Measurements from ENCODE around the gene TNNI2. TPM values are rescaled to one million over a fixed set of nuclear protein-coding genes. Genes with fewer than 3 reads are reported as not detected.

TNNI2 gene
- total RNA-seq, 2 experiments from 2014 or later: 0.50 TPM; not detected in 1

GRCh38 chr11:1822648-1823375, 16.0 kb upstream of the TNNI2 start:
- Histone ChIP-seq H3K27ac (ENCODE audit: low read depth in 1 of 2, low read length in 2 of 2) (no peak overlapping the region), H3K4me1 (ENCODE audit: insufficient read depth, low read length) (no peaks in the 10 kb centered on the region), H3K36me3 (ENCODE audit: insufficient read depth, low read length) (no peaks in the 10 kb centered on the region), H3K9me3 (ENCODE audit: control insufficient read depth in 1 of 2, insufficient read depth in 1 of 2, low read length in 2 of 2) (peaks cover 4 to 5% of the 10 kb centered on the region in 2 experiments), H3K27me3 (ENCODE audit: control insufficient read depth in 1 of 2, insufficient read depth in 2 of 2, low read length in 2 of 2) (no peaks in the 10 kb centered on the region), H3K4me3 (ENCODE audit: low read length) (no peak overlapping the region)
- intact Hi-C loops (cut with DNase I, micrococcal nuclease): no loop called here
- H3K36me3 Mint-ChIP-seq (ENCODE audit: low read depth): no peaks in the 10 kb centered on the region
- H3K27me3 Mint-ChIP-seq: no peaks in the 10 kb centered on the region
- TF ChIP-seq CTCF (IDR thresholded peaks at IDR 0.05): no peak
- DNase-seq (no peak), ATAC-seq (ENCODE audit: poor library complexity) (no peak)
- CTCF ChIA-PET: interaction anchor here (0.9 kb wide), 1 partner anchor 60 kb away, joined by 3 read pairs; no protein-coding TSS in a partner anchor
- H3K4me1 Mint-ChIP-seq (ENCODE audit: low read depth): no peaks in the 10 kb centered on the region
- H3K27ac Mint-ChIP-seq: no peak overlapping the region
- H3K9me3 Mint-ChIP-seq: no peaks in the 10 kb centered on the region
- H3K4me3 Mint-ChIP-seq: no peak overlapping the region
- POLR2A ChIA-PET: interaction anchor here (0.6 kb wide), 1 partner anchor 165 kb away, joined by 3 read pairs; no protein-coding TSS in a partner anchor

- Histone ChIP-seq H3K4me1 (ENCODE audit: insufficient read depth, low read length) (no peaks in the 10 kb centered on the region), H3K4me3 (ENCODE audit: low read length) (no peak overlapping the region), H3K9me3 (ENCODE audit: control insufficient read depth in 1 of 2, insufficient read depth in 1 of 2, low read length in 2 of 2) (peaks cover 4 to 5% of the 10 kb centered on the region in 2 experiments), H3K27ac (ENCODE audit: low read depth in 1 of 2, low read length in 2 of 2) (no peak overlapping the region), H3K27me3 (ENCODE audit: control insufficient read depth in 1 of 2, insufficient read depth in 2 of 2, low read length in 2 of 2) (no peaks in the 10 kb centered on the region), H3K36me3 (ENCODE audit: insufficient read depth, low read length) (no peaks in the 10 kb centered on the region)
- ChIA-PET POLR2A (no interaction called here), CTCF (interaction anchor here (0.9 to 1.1 kb wide), 2 partner anchors 59 to 177 kb away, joined by 3 read pairs; no protein-coding TSS in a partner anchor)
- no peaks in the 10 kb centered on the region for H3K9me3 Mint-ChIP-seq
- DNase-seq (no peak), ATAC-seq (ENCODE audit: poor library complexity) (no peak)
- no peak overlapping the region for H3K27ac Mint-ChIP-seq
- TF ChIP-seq CTCF (IDR thresholded peaks at IDR 0.05): no peak
- H3K27me3 Mint-ChIP-seq: no peaks in the 10 kb centered on the region
- intact Hi-C loops (cut with DNase I, micrococcal nuclease): no loop called here
- H3K4me3 Mint-ChIP-seq: no peak overlapping the region
- H3K4me1 Mint-ChIP-seq (ENCODE audit: low read depth): no peaks in the 10 kb centered on the region
- H3K36me3 Mint-ChIP-seq (ENCODE audit: low read depth): no peaks in the 10 kb centered on the region
Observed at GRCh38 chr11:1823376-1824220, 15.2 kb upstream of the TNNI2 start.

GRCh38 chr11:1824221-1825038, 14.4 kb upstream of the TNNI2 start:
- H3K4me1 Mint-ChIP-seq (ENCODE audit: low read depth): no peaks in the 10 kb centered on the region
- H3K9me3 Mint-ChIP-seq: no peaks in the 10 kb centered on the region
- peaks cover 0 to 5% of the 10 kb centered on the region in 2 experiments for H3K9me3 ChIP-seq (ENCODE audit: control insufficient read depth in 1 of 2, insufficient read depth in 1 of 2, low read length in 2 of 2)
- H3K27me3 ChIP-seq (ENCODE audit: control insufficient read depth in 1 of 2, insufficient read depth in 2 of 2, low read length in 2 of 2): no peaks in the 10 kb centered on the region
- no peak overlapping the region for H3K27ac ChIP-seq (ENCODE audit: low read depth in 1 of 2, low read length in 2 of 2)
- no peak overlapping the region for H3K27ac Mint-ChIP-seq
- TF ChIP-seq CTCF (IDR thresholded peaks at IDR 0.05): no peak
- ChIA-PET POLR2A (interaction anchor here (0.7 kb wide), 1 partner anchor 46 kb away, joined by 3 read pairs; no protein-coding TSS in a partner anchor), CTCF (interaction anchor here (1.1 kb wide), 1 partner anchor 176 kb away, joined by 3 read pairs; no protein-coding TSS in a partner anchor)
- H3K36me3 ChIP-seq (ENCODE audit: insufficient read depth, low read length): no peaks in the 10 kb centered on the region
- ATAC-seq (ENCODE audit: poor library complexity) (no peak), DNase-seq (no peak)
- no peaks in the 10 kb centered on the region for H3K27me3 Mint-ChIP-seq
- H3K36me3 Mint-ChIP-seq (ENCODE audit: low read depth): no peaks in the 10 kb centered on the region
- intact Hi-C loops (cut with DNase I, micrococcal nuclease): no loop called here
- H3K4me1 ChIP-seq (ENCODE audit: insufficient read depth, low read length): no peaks in the 10 kb centered on the region
- H3K4me3 ChIP-seq (ENCODE audit: low read length): no peak overlapping the region
- H3K4me3 Mint-ChIP-seq: no peak overlapping the region
